Left lung (tissue), 10 donors: ENCODE data around the gene SYNJ2. TPM values are rescaled to one million over a fixed set of nuclear protein-coding genes. Genes with fewer than 3 reads are reported as not detected.

Experiments used
- ATAC-seq: fragments of 200-7000 bp; cut with Tn5 transposase; one replicate; pipeline ENCODE4 v1.9.1; 2020; ENCODE audit warnings: moderate library complexity
- DNase-seq, 4 donors: peaks; one replicate each; pipeline ENCODE4 v3.0.0-alpha.2; 2013 to 2020
- H3K27ac ChIP-seq, 2 donors: fragments of 200-600 bp; sonication (generic) in 1 of 2; one replicate each; pipeline versions ENCODE4 v1.5.0 to v1.8.0; 2020 to 2021
- H3K27me3 ChIP-seq, 2 donors: fragments of 200-600 bp; sonication (generic) in 1 of 2; one replicate each; pipeline versions ENCODE4 v1.5.0 to v1.8.0; 2020 to 2021
- H3K36me3 ChIP-seq, 2 donors: fragments of 200-600 bp; sonication (generic) in 1 of 2; one replicate each; pipeline versions ENCODE4 v1.5.0 to v1.8.0; 2020 to 2021
- H3K4me1 ChIP-seq, 2 donors: fragments of 200-600 bp; one replicate each; pipeline ENCODE4 v1.8.0; 2021
- H3K4me3 ChIP-seq, 2 donors: fragments of 200-600 bp; sonication (generic) in 1 of 2; one replicate each; pipeline versions ENCODE4 v1.5.0 to v1.8.0; 2020 to 2021; ENCODE audit warnings: mild to moderate bottlenecking in 1 of 2
- H3K9me3 ChIP-seq, 2 donors: fragments of 200-600 bp; sonication (generic) in 1 of 2; one replicate each; pipeline versions ENCODE4 v1.5.0 to v1.8.0; 2020 to 2021
- CTCF ChIP-seq, 2 donors: fragments of 200-600 bp; sonication (generic) in 1 of 2; IDR thresholded peaks; one replicate each; pipeline versions ENCODE4 v1.5.0 to v1.8.0; 2021; ENCODE audit warnings: antibody characterized with exemption in 2 of 2
- intact Hi-C, 2 donors: fragments of 100-400 bp; cut with DNase I; formaldehyde crosslinking; loops; one replicate each; pipeline versions ENCODE4 v1.11.2 to v1.14.2; 2022
- polyA plus RNA-seq, 6 donors: library from polyadenylated mRNA; unstranded; fragments of 120-200 nt; gene quantifications; one replicate each; pipeline ENCODE4 v1.2.1, GENCODE V29; 2013; ENCODE audit not compliant: insufficient read length in 6 of 6
- total RNA-seq, 2 donors: library from RNA; stranded (reverse); fragmentation: NEBNext Ultra II Directional; extraction: Animal tissue kit (Norgen Biotek cat#: 25700); gene quantifications; one replicate each; pipeline ENCODE4 v1.2.1, GENCODE V29; 2021
- donor health status: DM: no; HTN: yes; CAD: no.
- donor health status: DM: no; HTN: no; CAD: no.

SYNJ2 gene
- total and polyA plus RNA-seq, 8 donors, result 6.2 to 12.2 (median 7.5) TPM

- intact Hi-C loops, result no loop called here
- no peaks in the 10 kb centered on the region for H3K9me3 ChIP-seq
- H3K36me3 ChIP-seq, result no peaks in the 10 kb centered on the region
- H3K27me3 ChIP-seq, result no peaks in the 10 kb centered on the region
- no peak overlapping the region for H3K4me3 ChIP-seq
- peak overlapping the region; percentile 69 to 87 for H3K27ac ChIP-seq
- TF ChIP-seq CTCF (IDR thresholded peaks at IDR 0.05), result no peak
- ATAC-seq (peak; percentile 26), DNase-seq (no peak)
- peaks cover 10 to 49% of the 10 kb centered on the region in 2 donors for H3K4me1 ChIP-seq
Measured at GRCh38 chr6:158003910-158004700, 22.4 kb downstream of the SYNJ2 start.

- Histone ChIP-seq H3K27me3 (no peaks in the 10 kb centered on the region), H3K4me1 (peaks cover 15 to 55% of the 10 kb centered on the region in 2 donors), H3K9me3 (no peaks in the 10 kb centered on the region), H3K36me3 (no peaks in the 10 kb centered on the region), H3K4me3 (no peak overlapping the region), H3K27ac (peak overlapping the region in 1 of 2 donors; percentile 87)
- intact Hi-C loops, result no loop called here
- ATAC-seq, result no peak
- no peak for TF ChIP-seq CTCF (IDR thresholded peaks at IDR 0.05)
- DNase-seq, result no peak
Measured at GRCh38 chr6:158004701-158005095, 23.0 kb downstream of the SYNJ2 start.

- Histone ChIP-seq H3K27me3 (no peaks in the 10 kb centered on the region), H3K36me3 (no peaks in the 10 kb centered on the region), H3K4me1 (peaks cover 17 to 65% of the 10 kb centered on the region in 2 donors), H3K4me3 (no peak overlapping the region), H3K9me3 (no peaks in the 10 kb centered on the region), H3K27ac (no peak overlapping the region)
- intact Hi-C loops, result no loop called here
- no peak for TF ChIP-seq CTCF (IDR thresholded peaks at IDR 0.05)
- ATAC-seq, result no peak
- no peak for DNase-seq
Measured at GRCh38 chr6:158005626-158006180, 24.0 kb downstream of the SYNJ2 start.

GRCh38 chr6:158006331-158006730 lies 24.7 kb downstream of the SYNJ2 start:
- intact Hi-C loops, result no loop called here
- no peak for DNase-seq
- H3K36me3 ChIP-seq, result no peaks in the 10 kb centered on the region
- no peaks in the 10 kb centered on the region for H3K9me3 ChIP-seq
- no peak overlapping the region for H3K27ac ChIP-seq
- H3K4me3 ChIP-seq, result no peak overlapping the region
- peaks cover 17 to 69% of the 10 kb centered on the region in 2 donors for H3K4me1 ChIP-seq
- ATAC-seq, result no peak
- no peaks in the 10 kb centered on the region for H3K27me3 ChIP-seq
- no peak for TF ChIP-seq CTCF (IDR thresholded peaks at IDR 0.05)

- intact Hi-C loops, result no loop called here
- H3K4me1 ChIP-seq, result peaks cover 21 to 72% of the 10 kb centered on the region in 2 donors
- no peak for ATAC-seq
Measured at GRCh38 chr6:158006821-158007570, 25.3 kb downstream of the SYNJ2 start.

More at GRCh38 chr6:158006821-158007570, 25.3 kb downstream of the SYNJ2 start:
- no peaks in the 10 kb centered on the region for H3K36me3 ChIP-seq
- peak in 1 of 4 donors; percentile 42 for DNase-seq
- no peak for TF ChIP-seq CTCF (IDR thresholded peaks at IDR 0.05)
- no peaks in the 10 kb centered on the region for H3K9me3 ChIP-seq
- no peak overlapping the region for H3K4me3 ChIP-seq
- no peaks in the 10 kb centered on the region for H3K27me3 ChIP-seq
- H3K27ac ChIP-seq, result no peak overlapping the region
